Activated CD8-positive, alpha-beta memory T cell treated with anti-CD3 and anti-CD28 coated beads for 48 hours (primary cell): ENCODE data around the gene TPR.

Experiments used
- DNase-seq, 3 experiments: peaks; one replicate each; pipeline ENCODE4 v3.0.0-alpha.2; 2020; ENCODE audit warnings: low read depth in 2 of 3, low spot score in 2 of 3

TPR gene

DNA sequence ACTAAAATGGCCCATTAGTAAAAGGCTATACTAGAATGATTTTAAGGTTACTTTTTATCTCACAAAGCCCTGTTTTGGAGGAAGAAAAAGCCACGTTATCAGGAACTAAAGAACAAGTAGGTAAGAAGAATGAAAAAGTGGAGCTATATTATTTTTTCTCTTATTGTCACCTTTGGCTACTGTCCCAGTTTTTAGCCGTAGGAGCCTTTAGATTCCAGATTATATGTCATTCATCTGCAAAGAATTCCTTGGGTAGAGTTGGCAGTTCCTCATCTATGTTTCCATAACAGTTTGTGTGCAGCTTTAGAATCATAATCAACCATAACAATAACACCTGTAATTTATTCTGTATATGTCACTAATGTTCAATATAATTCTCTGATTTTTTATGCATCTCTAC, 83.8 kb downstream of the TPR start:
- no peak for DNase-seq

GRCh38 chr1:186289943-186290545, 85.0 kb downstream of the TPR start:
- DNase-seq = no peak

GRCh38 chr1:186286615-186287315, 88.3 kb downstream of the TPR start:
- DNase-seq = no peak

DNA sequence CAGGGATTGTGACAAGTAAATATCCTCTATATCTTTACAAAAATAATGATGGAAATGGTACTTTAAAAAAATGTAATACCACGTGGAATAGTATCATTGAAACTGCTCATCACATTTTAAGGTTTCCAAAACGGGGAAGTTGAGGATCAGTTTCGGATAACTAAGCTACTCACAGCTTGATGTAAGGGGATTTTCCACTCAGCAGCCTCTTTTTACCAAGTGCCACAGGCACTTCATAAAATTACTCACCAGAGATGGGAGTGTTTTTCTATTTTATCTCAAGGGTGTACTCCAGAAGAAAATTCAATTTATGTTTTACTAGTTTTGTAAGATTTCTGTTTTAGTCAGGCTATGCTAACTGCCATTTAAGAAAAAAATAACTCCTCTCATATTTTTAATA, 91.7 kb downstream of the TPR start:
- DNase-seq = no peak

GRCh38 chr1:186282466-186282865, 92.6 kb downstream of the TPR start:
- DNase-seq = no peak

GRCh38 chr1:186275822-186276221, 99.2 kb downstream of the TPR start:
- DNase-seq = no peak

GRCh38 chr1:186272486-186272885, 102.6 kb downstream of the TPR start:
- DNase-seq = no peak

GRCh38 chr1:186271032-186271431, 104.0 kb downstream of the TPR start:
- DNase-seq = no peak
